A549 (cell line): ENCODE data around the gene CSGALNACT2. TPM values are rescaled to one million over a fixed set of nuclear protein-coding genes. Genes with fewer than 3 reads are reported as not detected.

ENCODE experiments used
- ATAC-seq, 2 experiments: fragments of 200-7000 bp in 1 of 2; fragments of >200 bp in 1 of 2; cut with Nextera tagmentation in 1 of 2; cut with Tn5 transposase in 1 of 2; 3 replicates each; pipeline versions ENCODE4 v1.8.0 to v1.9.1; 2018 to 2020; ENCODE audit warnings: mild to moderate bottlenecking in 1 of 2, moderate library complexity in 1 of 2
- CTCF ChIA-PET: fragments of 300-600 bp; sonication (Branson Sonifier 250); formaldehyde crosslinking; extraction: SDS; loops from one replicate; lab custom pipeline; 2021; ENCODE audit warnings: antibody characterized with exemption, inconsistent platforms; lab: Yijun Ruan, JAX
- POLR2A ChIA-PET: fragments of 350-600 bp; formaldehyde crosslinking; extraction: SDS; loops from one replicate; lab custom pipeline; 2021; ENCODE audit warnings: antibody characterized with exemption, inconsistent platforms; lab: Yijun Ruan, JAX
- DNase-seq, 2 experiments: peaks; one replicate each; pipeline versions ENCODE4 v3.0.0 to v3.0.0-alpha.2; 2011 to 2016; ENCODE audit warnings: low read depth in 1 of 2, low spot score in 1 of 2
- FAIRE-seq: peaks from 2 replicates; lab custom pipeline; 2011; peaks lifted over from hg19 to GRCh38; lab: Jason Lieb, UNC
- H3K27ac ChIP-seq, 2 experiments: fragments of >200 bp; sonication (Bioruptor Twin); formaldehyde crosslinking; 3 replicates each; pipeline ENCODE4 v1.5.1; 2016 to 2017
- H3K4me1 ChIP-seq: fragments of >200 bp; sonication (Bioruptor Twin); formaldehyde crosslinking; 3 replicates; pipeline ENCODE4 v1.6.1; 2016
- H3K4me2 ChIP-seq: fragments of >200 bp; sonication (Bioruptor Twin); formaldehyde crosslinking; 3 replicates; pipeline ENCODE4 v1.6.1; 2016
- H3K4me3 ChIP-seq: fragments of >200 bp; sonication (Bioruptor Twin); formaldehyde crosslinking; 3 replicates; pipeline ENCODE4 v1.5.1; 2016
- H3K9me3 ChIP-seq: fragments of >200 bp; sonication (Bioruptor Twin); formaldehyde crosslinking; 3 replicates; pipeline ENCODE4 v1.6.1; 2016
- CBX8 ChIP-seq: fragments of 200-600 bp; sonication (generic); IDR thresholded peaks from 2 replicates; pipeline ENCODE4 v1.6.1; 2016
- ESRRA ChIP-seq: fragments of 150-350 bp; IDR thresholded peaks from 2 replicates; pipeline ENCODE4 v1.6.1; 2014; ENCODE audit warnings: mild to moderate bottlenecking, low read length, borderline replicate concordance
- FOSL2 ChIP-seq, 2 experiments: fragments of 450-650 bp in 1 of 2; fragments of >200 bp in 1 of 2; sonication (Bioruptor Twin) in 1 of 2; formaldehyde crosslinking; IDR thresholded peaks; 2 replicates each; pipeline versions ENCODE4 v1.5.0 to v1.6.1; 2016 to 2020; ENCODE audit warnings: mild to moderate bottlenecking in 1 of 2, moderate library complexity in 1 of 2
- HDAC2 ChIP-seq: fragments of 200-600 bp; sonication (generic); IDR thresholded peaks from 2 replicates; pipeline ENCODE4 v1.6.1; 2016
- MAFK ChIP-seq: fragments of 450-650 bp; IDR thresholded peaks from 2 replicates; pipeline ENCODE4 v1.6.1; 2014; ENCODE audit not compliant: partially characterized antibody
- NR3C1 ChIP-seq: fragments of >200 bp; sonication (Bioruptor Twin); formaldehyde crosslinking; IDR thresholded peaks from 3 replicates; pipeline ENCODE4 v1.6.1; 2017
- PBX3 ChIP-seq: IDR thresholded peaks from 2 replicates; pipeline ENCODE4 v1.6.1; 2012
- RCOR1 ChIP-seq: fragments of 150-350 bp; IDR thresholded peaks from 2 replicates; pipeline ENCODE4 v1.6.1; 2014; ENCODE audit warnings: antibody characterized with exemption, low read length, low read depth
- REST ChIP-seq: fragments of 200-600 bp; sonication (generic); IDR thresholded peaks from 2 replicates; pipeline ENCODE4 v1.6.1; 2016; ENCODE audit warnings: antibody characterized with exemption, mild to moderate bottlenecking, moderate library complexity
- RFX5 ChIP-seq: fragments of 450-650 bp; IDR thresholded peaks from 2 replicates; pipeline ENCODE4 v1.7.1; 2014; ENCODE audit warnings: antibody characterized with exemption, mild to moderate bottlenecking, moderate library complexity
- ZNF302 ChIP-seq: fragments of 250-450 bp; sonication (Bioruptor Pico); IDR thresholded peaks from 2 replicates; pipeline ENCODE4 v1.9.0; 2021; ENCODE audit warnings: inconsistent platforms, mild to moderate bottlenecking, moderate library complexity
- ZSCAN20 ChIP-seq: fragments of 250-450 bp; sonication (Bioruptor Pico); IDR thresholded peaks from 2 replicates; pipeline ENCODE4 v1.8.0; 2022; ENCODE audit warnings: mild to moderate bottlenecking, moderate library complexity
- WGBS: methylation state at CpG from one replicate; pipeline ENCODE4 v1.1.6; 2017; ENCODE audit errors: missing lambda C conversion rate; 5-methylcytosine and 5-hydroxymethylcytosine counted together
- polyA plus RNA-seq, 4 experiments: library from polyadenylated mRNA; depleted of rRNA in 3 of 4; stranded (reverse); fragments of >200 nt; fragmentation: RNase III in 1 of 4; extraction: RNeasy Plus Mini Kit Qiagen cat#74134 plus additional on column Dnase treatment in 1 of 4; gene quantifications; 2 replicates in 3 of 4; 3 replicates in 1 of 4; pipeline ENCODE4 v1.2.3, GENCODE V29; 2011 to 2017
- TF ChIP-seq, protein P1 (sequence below): fragments of >200 bp; sonication (Bioruptor Twin); formaldehyde crosslinking; IDR thresholded peaks from 3 replicates; pipeline ENCODE4 v1.6.1; 2016

Gene CSGALNACT2
- polyA plus RNA-seq, 2 of the 4 experiments (the other 2 are of a cell fraction): 11.2 to 29.9 TPM

DNA sequence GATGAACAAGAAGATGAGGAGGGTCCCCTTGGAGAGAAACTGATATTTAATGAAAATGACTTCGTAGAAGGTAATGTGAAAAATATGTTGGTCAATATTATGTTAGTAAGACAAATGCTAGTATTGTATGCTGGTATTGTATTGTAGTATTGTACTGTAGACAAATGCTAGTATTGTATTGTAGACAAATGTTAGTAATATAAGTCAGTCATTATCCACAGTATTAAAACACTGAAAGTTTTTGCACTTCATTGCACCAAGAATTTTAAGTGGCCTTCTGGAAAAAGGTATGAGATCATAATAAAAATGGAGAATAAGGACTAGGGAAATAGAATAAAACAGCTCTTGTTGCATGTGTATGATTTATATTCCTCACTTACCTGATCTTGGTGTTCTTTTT lies 17.5 kb downstream of the CSGALNACT2 start (continued):
- no peak for TF ChIP-seq CBX8

DNA sequence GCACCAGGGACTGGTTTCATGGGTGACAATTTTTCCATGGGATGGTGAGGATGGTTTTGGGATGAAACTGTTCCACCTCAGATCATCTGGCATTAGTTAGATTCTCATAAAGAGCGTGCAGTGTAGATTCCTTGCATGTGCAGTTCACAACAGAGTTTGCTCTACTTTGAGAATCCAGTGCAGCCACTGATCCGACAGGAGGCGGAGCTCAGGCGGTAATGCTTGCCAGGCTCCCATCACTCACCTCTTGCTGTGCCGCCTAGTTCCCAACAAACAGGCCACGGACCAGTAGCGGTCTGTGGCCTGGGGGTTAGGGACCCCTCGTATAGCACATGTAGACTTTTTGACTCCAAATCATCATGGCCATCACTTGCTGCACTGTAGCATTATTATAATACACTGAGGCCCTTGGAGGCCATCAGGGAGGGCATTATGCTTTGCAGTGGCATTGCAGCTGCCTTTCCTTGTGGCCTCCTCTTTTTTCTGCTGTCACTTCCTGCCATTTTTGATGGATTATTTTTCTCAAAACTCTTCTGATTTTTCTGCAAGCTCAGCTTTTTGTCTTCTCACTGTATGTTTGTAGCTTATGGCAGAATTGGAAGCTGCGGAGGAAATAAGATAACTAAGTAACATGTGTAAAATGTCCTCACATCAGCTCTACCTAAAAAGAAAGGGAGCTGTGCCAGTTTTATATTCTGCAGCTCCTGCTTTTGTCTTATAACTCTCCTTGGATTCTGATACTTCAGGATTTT lies 18.5 kb downstream of the CSGALNACT2 start:
- Histone ChIP-seq H3K27ac (no peak overlapping the region), H3K4me2 (no peak overlapping the region), H3K4me1 (no peaks in the 10 kb centered on the region), H3K9me3 (no peaks in the 10 kb centered on the region), H3K4me3 (no peak overlapping the region)
- POLR2A ChIA-PET: no interaction called here
- TF ChIP-seq MAFK: peak; percentile 94
- TF ChIP-seq HDAC2: no peak
- TF ChIP-seq FOSL2 (IDR thresholded peaks at IDR 0.05): no peak
- TF ChIP-seq FOSL2 (CRISPR knock-in tag; IDR thresholded peaks at IDR 0.05): no peak
- DNase-seq (no peak), ATAC-seq (no peak), FAIRE-seq (no peak)
- CTCF ChIA-PET: interaction anchor here (0.7 kb wide), 1 partner anchor 13 kb away, joined by 4 read pairs; no protein-coding TSS in a partner anchor
- WGBS: 81% methylated on average over 9 of the region's 9 CpGs

GRCh38 chr10:43158636-43159035 lies 20.4 kb downstream of the CSGALNACT2 start:
- TF ChIP-seq RCOR1 (no peak), PBX3 (no peak), ZSCAN20 (CRISPR knock-in tag) (no peak), ESRRA (no peak), REST (no peak), ZNF302 (CRISPR knock-in tag) (no peak), CBX8 (no peak), NR3C1 (no peak), RFX5 (no peak)
- TF ChIP-seq, protein P1, sequence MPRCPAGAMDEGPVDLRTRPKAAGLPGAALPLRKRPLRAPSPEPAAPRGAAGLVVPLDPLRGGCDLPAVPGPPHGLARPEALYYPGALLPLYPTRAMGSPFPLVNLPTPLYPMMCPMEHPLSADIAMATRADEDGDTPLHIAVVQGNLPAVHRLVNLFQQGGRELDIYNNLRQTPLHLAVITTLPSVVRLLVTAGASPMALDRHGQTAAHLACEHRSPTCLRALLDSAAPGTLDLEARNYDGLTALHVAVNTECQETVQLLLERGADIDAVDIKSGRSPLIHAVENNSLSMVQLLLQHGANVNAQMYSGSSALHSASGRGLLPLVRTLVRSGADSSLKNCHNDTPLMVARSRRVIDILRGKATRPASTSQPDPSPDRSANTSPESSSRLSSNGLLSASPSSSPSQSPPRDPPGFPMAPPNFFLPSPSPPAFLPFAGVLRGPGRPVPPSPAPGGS: no peak
- no peaks in the 10 kb centered on the region for H3K9me3 ChIP-seq
- H3K27ac ChIP-seq: no peak overlapping the region
- DNase-seq (no peak), FAIRE-seq (no peak), ATAC-seq (no peak)
- H3K4me2 ChIP-seq: no peak overlapping the region
- POLR2A ChIA-PET: no interaction called here
- no peak overlapping the region for H3K4me3 ChIP-seq
- CTCF ChIA-PET: no interaction called here
- WGBS: 91% methylated on average over 6 of the region's 6 CpGs
- no peaks in the 10 kb centered on the region for H3K4me1 ChIP-seq
